ENCODE measurements around the gene NUBPL.

GRCh38 chr14:31895206-31895605, 334.0 kb downstream of the NUBPL start:
- TF ChIP-seq CTCF (IDR thresholded peaks at IDR 0.05) (no peak), EP300 (IDR thresholded peaks at IDR 0.05) (no peak), POLR2A (IDR thresholded peaks at IDR 0.05) (no peak)
